Right renal pelvis (tissue), 4 donors: ENCODE data around the gene KLK13. TPM values are rescaled to one million over a fixed set of nuclear protein-coding genes. Genes with fewer than 3 reads are reported as not detected.

Experiments
- DNase-seq, 4 donors: peaks; one replicate each; pipeline ENCODE4 v3.0.0-alpha.2; 2013; ENCODE audit warnings: low read depth in 4 of 4, low spot score in 3 of 4, missing footprints in 1 of 4
- polyA plus RNA-seq, 4 donors: library from polyadenylated mRNA; unstranded; fragments of 120-200 nt; gene quantifications; one replicate each; pipeline ENCODE4 v1.2.1, GENCODE V29; 2013; ENCODE audit not compliant: insufficient read length in 4 of 4

The KLK13 gene
- polyA plus RNA-seq, 4 donors, result 0.20 to 0.55 (median 0.52) TPM

- no peak for DNase-seq
Observed at GRCh38 chr19:51066393-51067186, 1.7 kb upstream of the KLK13 start.

GRCh38 chr19:51065221-51065960, 499 bp upstream of the KLK13 start:
- no peak for DNase-seq

- DNase-seq, result no peak
Observed at GRCh38 chr19:51063664-51064063, 1.2 kb downstream of the KLK13 start.

- no peak for DNase-seq
Observed at GRCh38 chr19:51060973-51061372, 3.9 kb downstream of the KLK13 start.

- no peak for DNase-seq
Observed at GRCh38 chr19:51060336-51060735, 4.6 kb downstream of the KLK13 start.

GRCh38 chr19:51059715-51060114, 5.2 kb downstream of the KLK13 start:
- DNase-seq, result no peak

- no peak for DNase-seq
Observed at GRCh38 chr19:51055866-51056265, 9.0 kb downstream of the KLK13 start.

- DNase-seq, result no peak
Observed at GRCh38 chr19:51047031-51047335, 17.9 kb downstream of the KLK13 start.

- DNase-seq, result no peak
Observed at GRCh38 chr19:51044327-51044726, 20.6 kb downstream of the KLK13 start.

- no peak for DNase-seq
Observed at GRCh38 chr19:51043497-51043896, 21.4 kb downstream of the KLK13 start.

- no peak for DNase-seq
Observed at GRCh38 chr19:51040151-51040550, 24.7 kb downstream of the KLK13 start.

GRCh38 chr19:51036519-51036918, 28.4 kb downstream of the KLK13 start:
- no peak for DNase-seq

- no peak for DNase-seq
Observed at GRCh38 chr19:51034704-51035103, 30.2 kb downstream of the KLK13 start, which contains the start of gene KLK12. Gene KLK12 (minus strand): TSS chr19:51035002. CDS start chr19:51034621, 381 bp downstream.

GRCh38 chr19:51031880-51032225, 33.0 kb downstream of the KLK13 start:
- DNase-seq, result no peak

- DNase-seq, result no peak
Observed at GRCh38 chr19:51031220-51031879, 33.5 kb downstream of the KLK13 start.

GRCh38 chr19:51030631-51031030, 34.3 kb downstream of the KLK13 start:
- DNase-seq, result no peak

GRCh38 chr19:51029718-51030117, 35.2 kb downstream of the KLK13 start:
- DNase-seq, result no peak

GRCh38 chr19:51027873-51028272, 37.0 kb downstream of the KLK13 start:
- no peak for DNase-seq

GRCh38 chr19:51027126-51027806, 37.6 kb downstream of the KLK13 start:
- no peak for DNase-seq

- DNase-seq, result no peak
Observed at GRCh38 chr19:51026554-51026831, 38.4 kb downstream of the KLK13 start, which contains the start of gene KLK11. Gene KLK11 (minus strand): TSS chr19:51026616. CDS start chr19:51025631, 985 bp downstream.
